NCI-H748 (cell line): ENCODE measurements around the gene TAB3.

Experiments
- DNase-seq: peaks from one replicate; lab custom pipeline; 2025; ENCODE audit not compliant: unreplicated experiment; lab: John Stamatoyannopoulos, UW

The TAB3 gene

DNA sequence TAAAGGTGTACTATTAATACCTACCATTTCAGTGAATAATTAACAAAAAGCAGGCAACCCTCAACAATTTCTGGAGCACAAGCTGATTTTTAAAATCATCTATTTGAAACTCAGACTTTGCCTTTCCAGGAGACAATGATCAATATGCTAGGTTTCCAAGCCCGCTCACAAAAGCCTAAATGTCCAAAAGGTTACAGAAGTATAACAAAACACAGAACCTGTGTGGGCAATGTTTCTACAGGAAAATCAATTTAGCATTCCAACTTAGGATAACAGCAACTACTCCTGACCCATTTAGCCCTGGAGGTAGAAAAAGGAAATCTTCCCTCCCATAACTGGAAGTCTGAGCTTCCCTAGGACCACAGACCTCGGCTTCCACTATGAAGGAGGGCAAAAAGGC is 3.9 kb downstream of the TAB3 start:
- no peak for DNase-seq

DNA sequence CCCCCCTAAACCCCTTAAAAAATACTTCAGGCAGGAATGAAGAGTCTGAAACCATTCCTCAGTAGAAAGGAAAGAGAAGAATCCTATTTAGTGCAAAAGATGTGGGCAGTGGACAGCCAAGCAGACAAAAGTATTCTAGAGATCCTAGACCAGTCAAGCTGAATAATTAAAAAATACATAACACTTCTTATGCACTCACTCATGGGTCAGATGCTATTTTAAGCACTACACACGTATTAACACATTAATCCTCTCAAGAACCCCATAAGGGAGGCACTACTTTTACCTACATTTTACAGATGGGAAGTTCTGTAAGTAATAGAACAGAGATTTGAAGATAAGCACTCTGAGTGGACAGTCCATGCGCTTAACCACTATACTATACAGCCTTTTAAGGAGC is 5.9 kb downstream of the TAB3 start:
- no peak for DNase-seq

DNA sequence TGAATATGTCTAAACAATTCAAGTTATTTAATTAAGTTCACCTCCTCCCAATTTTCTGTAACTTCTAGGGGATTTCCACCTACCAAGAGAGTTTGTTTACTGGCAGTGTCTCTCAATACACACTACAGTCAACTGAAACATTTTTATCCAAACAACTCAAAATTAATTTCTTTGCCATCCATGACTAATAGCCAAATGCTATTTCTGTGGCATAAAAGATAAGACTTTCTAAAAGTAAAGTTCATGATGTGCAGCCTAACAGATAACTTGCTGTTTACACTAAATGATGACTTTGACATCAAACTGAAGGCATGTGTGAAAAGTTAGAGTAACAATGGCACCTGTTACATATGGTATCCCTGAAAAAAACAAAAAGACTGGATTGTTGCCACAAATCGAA is 7.3 kb downstream of the TAB3 start:
- no peak for DNase-seq

DNA sequence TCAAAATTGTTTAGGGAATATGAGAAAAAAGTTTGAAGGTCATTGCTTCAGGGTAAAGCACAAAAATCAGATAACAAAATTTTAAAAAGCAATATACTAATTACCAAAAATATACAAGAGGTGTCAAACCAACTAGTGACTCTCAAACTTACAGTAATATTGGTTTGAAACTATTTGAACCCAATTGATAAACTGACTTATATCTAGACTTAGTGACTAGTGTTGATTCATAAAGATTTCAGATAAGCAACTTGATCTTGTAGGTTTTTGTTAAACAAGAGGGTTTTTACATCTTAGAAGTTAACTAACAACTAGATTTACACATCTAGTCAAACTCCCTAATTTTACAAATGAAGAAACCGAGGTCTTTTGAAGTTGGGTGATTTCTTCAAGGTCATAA is 7.7 kb downstream of the TAB3 start:
- no peak for DNase-seq

DNA sequence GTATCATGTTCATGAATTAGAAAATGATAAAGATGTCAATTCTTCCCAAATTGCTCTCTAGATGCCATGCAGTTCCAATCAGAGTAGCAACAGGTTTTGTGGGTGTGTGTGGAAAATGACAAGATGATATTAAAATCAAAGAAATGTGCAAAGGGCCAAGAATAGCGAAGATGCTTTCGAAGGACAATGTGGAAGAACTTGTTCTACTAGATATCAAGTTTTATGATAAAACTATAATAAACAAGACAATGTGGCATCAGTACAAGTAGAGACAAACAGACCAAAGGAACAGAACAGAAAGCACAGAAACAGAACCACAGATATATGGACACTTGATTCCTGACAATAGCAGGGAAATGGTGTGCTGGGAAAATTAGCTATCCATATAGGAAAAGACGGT is 9.0 kb downstream of the TAB3 start:
- no peak for DNase-seq

DNA sequence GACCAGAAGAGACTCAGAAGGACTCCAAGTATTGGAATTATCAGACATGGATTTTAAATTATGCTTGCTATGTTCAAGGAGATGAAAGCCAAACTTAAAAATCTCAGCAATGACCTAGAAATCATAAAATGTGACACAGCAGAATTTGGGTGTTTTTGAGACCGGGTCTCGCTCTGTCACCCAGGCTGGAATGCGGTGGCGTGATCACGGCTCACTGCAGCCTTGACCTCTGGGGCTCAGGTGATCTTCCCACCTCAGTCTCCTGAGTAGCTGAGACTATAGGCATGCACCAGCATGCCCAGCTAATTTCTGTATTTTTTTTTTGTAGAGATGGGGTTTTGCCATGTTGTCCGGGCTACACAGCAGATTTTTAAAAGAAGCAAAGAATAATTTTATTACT is 12.7 kb downstream of the TAB3 start:
- DNase-seq: no peak

DNA sequence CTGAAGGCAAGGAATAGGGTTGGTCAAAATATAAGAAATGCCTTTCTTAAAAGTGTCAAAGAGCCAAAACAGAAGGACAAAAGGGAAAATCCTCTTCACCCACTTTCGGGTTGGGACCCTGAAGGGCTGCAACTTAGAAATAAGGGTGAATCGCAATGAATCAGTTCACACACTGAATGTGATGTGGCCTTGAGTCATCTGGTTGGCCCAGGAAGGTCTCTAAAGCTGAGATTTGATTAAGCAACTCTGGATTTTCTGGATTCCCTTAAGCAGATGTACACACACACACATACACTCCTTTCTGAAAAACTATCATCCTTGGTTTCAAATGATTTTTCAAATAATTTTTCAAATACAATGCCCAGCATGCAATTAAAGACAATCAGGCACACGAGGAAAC is 13.1 kb downstream of the TAB3 start:
- no peak for DNase-seq

DNA sequence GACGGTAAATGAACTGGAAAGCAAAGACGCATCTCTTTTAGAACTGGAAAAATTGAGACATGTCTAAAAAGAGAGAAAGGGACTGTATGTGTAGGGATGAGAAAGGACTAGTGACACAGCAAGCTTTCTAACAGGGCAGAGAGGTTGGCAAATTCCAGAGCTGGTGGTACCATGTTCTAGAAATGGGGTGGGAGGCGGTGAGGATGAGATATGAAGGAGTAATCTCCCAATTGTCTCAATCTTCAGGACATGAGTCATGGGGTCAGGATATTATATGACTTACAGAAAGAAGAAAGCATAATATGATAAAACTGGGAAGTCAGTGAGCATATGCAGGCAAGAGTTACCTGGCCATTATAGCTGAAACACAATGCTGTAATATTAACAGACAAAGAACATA is 14.2 kb downstream of the TAB3 start:
- DNase-seq: no peak

DNA sequence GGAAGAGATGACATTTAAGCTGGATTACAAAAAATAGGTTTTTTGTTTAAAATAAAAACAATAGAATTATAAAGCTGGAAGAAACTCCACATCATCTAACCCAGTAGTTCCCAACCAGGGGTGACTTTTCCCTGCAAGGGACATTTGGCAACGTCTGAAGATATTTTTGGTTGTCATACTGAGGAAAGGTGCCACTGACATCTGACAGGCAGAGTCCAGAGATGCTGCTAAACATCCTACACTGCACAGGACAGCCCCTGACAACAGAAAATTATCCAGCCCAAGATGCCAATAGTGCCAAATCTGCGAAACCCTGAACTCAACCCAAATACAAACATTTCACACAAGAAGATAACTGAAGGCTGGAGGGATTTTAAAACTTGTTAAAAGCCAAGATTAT is 18.5 kb downstream of the TAB3 start:
- DNase-seq: no peak

DNA sequence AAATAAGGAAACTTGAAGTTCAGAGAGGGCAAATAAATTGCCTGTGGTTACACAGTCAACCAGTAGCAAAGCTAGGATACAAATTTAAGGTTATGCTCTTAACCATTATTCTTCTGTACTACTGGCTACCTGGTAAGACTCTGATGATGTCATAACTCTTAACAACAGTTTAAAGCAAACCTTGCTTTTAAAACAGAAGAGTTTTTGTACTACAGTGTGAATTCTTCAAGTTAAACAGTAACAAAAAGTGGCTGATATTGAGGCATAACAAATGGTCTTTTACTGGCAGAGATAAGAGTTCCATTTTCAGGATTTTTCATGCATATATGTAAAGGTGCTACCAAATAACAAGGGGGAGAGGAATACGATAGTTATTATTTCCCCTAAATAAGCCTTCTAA is 23.4 kb downstream of the TAB3 start:
- DNase-seq: no peak

DNA sequence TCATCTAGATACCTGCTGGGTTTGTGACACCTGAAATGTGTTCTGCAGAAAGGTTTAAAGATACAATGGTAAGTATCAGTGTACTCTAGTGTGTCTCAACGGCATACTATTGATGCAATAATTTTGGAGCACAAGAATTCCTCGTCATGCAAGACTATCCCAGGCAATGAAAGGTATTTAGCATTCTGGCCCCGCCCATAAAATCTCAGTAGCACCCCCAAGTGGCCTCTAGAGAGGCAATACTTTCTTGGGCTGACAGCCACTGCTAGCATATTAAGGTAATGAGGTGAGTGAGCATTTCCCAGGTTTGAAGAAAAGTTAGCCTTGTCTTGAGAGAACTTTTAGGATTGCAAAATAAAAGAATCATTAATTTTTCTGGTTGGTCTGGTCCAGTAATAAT is 24.0 kb downstream of the TAB3 start:
- DNase-seq: no peak

DNA sequence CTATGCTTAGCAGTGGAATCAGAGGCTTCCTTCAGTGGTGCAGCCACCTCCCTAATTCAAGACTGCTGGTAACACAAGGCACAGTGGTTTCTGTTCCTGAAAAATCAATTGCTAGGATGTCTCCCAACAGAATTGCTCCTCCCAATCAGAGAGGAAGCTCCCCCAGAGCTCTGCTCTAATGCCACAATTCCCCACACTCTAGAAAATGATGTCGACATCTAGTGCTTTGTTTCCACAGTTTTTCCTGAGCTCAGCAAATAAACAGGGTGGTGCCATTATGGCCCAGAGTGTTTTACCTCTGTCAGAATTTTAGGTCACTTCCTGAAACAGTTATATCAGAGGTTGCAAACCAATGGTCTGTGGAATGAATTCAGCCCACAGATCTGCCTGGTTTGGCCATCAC is 24.7 kb downstream of the TAB3 start:
- no peak for DNase-seq

DNA sequence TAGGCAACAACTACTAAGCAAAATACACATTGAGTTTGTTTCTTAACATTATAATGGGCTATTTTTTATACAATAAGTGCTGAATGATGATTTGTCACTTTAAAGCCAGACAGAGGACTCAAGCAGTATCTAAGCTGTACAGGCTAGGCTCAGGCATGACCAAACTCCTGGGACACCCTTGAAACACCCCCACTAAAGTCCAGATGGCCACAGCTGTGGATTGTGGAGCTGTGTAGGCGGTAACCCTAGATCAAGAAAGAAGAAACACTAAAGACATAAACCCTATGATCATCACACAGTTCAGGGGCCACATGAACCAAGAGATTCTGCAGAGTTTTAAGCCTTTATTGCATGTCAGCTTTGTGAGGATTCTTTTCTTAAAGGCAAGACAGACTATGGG is 25.1 kb downstream of the TAB3 start:
- no peak for DNase-seq

DNA sequence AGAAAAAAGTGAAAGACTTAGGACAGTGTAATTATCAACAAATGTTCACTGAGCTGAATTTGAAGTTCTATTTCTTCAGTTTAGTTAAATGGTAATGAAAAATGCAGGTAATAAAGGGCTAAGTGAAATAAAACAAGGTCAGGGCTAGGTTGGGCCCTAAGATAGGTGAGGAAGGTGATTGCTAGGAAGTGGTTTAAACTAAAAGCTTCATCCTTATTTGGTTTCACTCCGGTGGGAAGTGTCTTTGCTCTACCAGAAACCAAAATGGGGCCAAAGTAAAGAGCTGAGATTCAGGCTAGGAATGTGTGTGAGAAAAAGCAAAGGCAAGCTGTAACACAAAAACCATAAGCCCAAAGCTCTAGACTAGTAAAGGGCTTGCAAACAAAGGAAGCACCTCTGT is 31.0 kb downstream of the TAB3 start:
- no peak for DNase-seq

DNA sequence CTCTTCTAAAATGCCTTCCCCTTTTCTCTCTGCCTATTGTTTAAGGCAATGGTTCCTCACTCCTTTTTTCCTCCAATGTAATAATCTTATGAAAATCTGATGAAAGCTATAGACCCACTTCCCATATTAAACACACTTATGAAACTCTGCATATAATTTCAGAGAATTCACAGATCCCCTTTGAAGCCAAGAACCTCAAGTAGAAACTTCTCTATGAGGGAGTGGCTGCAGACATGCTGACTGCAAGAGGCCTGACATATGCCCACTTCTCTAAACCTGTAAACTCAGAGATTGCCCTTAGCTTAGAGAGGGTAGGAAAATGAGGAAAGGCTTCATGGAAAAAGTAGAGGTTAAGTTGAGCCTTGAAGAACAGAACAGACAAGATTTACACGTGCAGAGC is 37.6 kb downstream of the TAB3 start:
- DNase-seq: no peak

DNA sequence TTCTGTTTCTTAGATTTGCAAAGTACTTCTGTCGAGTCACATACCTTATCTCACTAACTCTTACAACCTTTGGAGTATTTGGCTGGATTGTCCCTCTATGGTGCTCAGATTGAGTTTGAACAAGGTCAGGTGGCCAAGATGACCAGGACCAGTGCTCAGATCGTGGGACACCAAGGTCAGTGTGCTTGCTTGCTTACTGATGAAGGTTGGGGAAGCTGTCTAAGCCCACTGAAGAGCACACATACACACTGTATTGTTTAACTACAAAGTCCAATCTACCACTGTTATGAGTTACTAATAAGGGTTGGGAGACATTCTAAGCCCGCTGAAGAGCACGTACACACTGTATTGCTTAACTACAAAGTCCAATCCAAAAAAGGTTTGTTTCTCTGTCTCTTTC is 53.7 kb downstream of the TAB3 start:
- no peak for DNase-seq

DNA sequence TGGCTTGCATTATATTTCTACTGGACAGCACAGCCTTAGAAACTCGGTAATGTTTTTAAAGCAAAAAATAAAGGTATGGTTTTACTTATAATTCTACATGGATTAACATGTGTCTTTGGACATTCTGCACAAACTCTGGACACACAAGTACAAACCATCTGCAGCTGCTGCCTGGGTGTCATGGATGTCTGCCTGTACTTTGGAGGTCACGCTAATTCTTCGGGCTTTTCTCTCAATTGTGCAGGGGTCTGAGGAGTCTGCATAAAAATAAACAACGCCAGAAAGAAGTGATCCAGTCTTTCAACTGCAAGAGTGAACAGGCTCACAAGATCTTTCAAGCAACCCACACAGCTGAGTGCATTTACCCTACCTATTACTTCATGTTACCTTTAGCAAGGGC is 55.2 kb downstream of the TAB3 start:
- no peak for DNase-seq

DNA sequence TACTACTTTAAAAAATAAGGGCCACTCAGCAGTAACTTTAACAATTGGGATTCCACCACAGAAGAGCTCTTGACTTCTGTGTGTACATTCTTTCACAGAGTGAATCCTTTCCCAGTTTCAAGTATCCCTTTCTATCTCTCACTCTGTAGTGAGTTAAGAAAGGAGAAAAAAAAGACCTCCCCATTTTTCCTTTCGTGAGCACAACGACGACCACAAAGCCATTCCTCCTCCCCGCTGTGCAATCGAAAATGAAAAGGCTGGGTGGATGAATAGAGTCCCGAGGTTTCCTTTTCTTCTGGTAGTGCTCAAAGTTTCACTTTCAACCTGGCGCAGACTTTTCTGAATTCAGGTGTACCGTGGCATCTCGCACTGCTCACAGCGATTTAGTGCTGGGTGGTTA is 58.0 kb downstream of the TAB3 start:
- DNase-seq: no peak

DNA sequence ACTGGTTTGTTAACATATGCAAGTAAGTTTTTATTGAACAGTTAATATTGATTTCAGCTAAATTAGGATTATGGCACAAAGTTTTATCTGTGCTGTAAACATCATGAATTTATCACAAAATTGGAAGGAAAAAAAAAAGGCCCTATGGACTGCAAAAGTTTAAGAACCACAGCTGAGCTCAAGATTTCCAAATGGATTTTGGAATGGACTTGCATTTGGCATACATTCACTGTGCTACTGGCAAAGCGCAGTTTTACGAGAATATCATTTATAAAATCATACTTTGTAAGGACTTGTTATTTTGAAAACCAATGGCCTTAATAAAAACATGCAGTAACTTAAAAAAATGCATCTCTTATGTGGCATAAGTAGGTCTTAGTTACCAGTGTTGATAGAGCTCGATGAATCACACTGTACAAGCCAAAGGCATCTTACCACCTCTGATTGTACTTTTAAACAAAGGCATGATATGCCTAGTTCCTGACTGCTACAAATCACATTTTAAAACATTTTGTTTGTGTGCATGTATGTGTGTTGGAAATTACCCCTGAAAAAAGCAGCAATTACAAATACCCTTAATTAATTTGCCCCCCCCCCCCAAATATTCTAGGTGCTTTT is 58.6 kb downstream of the TAB3 start:
- DNase-seq: no peak

DNA sequence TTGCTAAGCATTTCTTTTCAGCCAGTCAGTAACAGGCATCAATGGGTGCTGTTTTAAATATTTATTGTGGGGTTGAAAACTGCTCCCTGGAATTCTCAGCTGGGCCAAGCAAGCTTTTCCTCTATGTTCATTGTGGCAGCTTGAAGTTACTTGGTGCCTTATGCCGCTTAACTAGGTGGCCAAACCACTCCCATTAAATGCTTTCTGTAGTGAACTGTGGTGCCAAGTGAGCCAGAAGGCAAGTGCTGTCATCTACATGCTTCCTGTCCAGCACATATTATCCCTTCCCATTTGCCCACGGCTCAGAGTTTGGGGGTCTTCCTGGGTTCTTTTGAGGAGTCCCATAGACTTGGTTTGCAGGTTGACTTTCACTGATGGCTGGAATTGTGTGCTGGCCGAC is 64.8 kb downstream of the TAB3 start:
- no peak for DNase-seq

DNA sequence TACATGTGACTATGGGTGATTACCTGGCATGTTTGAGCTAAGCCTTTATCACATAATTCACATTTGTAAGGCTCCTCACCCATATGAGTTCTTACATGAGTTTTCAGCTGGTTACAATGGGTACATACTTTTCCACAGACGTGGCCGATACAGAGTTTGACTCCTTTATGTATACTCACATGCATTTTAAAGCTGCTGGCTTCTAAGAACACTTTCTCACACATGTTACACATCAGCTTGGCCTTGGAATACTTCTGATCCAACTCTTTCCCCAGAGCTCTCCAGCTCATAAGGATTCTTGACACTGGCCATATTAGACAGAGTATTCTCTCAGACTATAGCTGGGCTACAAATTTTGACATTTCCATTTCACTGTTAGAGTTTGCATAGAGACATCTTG is 66.3 kb downstream of the TAB3 start:
- DNase-seq: no peak

DNA sequence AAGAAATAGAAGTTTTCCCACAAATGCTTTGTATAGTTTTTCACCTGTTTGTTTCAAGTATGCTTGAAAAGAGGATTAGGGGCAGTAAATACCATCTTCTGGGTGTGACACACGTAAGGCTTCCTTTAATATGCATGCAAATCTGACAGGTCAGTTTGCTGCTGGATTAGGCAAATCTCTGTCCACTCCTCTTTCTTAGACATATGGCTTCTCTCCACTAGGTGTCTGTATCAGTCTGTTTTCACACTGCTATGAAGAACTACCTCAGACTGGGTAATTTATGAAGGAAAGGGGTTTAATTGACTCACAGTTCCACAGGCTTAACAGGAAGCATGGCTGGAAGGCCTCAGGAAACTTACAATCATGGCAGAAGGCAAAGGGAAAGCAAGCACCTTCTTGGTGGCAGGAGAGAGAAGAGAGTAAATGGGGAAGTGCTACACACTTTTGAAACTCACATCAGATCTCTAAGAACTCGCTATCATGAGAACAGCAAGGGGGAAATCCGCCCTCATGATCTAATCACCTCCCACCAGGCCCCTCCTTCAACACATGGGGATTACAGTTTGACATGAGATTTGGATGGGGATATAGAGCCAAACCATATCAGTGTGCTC is 66.9 kb downstream of the TAB3 start:
- no peak for DNase-seq

DNA sequence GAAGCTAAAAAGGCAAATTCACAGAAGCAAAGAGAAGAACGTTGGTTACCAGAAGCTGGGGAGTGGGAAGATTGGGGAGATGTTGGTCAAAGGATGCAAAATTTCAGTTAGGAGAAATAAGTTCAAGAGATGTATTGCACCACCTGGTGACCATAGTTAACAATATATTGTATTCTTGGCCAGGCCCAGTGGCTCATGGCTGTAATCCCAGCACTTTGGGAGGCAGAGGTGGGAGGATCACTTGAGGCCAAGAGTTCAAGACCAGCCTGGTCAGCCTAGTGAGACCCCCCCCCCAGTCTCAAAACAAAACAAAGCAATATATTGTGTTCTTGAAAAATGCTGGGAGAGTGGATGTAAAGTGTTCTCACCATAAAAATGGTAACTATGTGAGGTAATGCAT is 67.9 kb downstream of the TAB3 start:
- DNase-seq: no peak
